ENCODE data around the gene RAB3IL1. TPM values are rescaled to one million over a fixed set of nuclear protein-coding genes. Genes with fewer than 3 reads are reported as not detected.

The RAB3IL1 gene
- total RNA-seq, 1 experiment from 2014 or later, result 18.1 TPM

DNA sequence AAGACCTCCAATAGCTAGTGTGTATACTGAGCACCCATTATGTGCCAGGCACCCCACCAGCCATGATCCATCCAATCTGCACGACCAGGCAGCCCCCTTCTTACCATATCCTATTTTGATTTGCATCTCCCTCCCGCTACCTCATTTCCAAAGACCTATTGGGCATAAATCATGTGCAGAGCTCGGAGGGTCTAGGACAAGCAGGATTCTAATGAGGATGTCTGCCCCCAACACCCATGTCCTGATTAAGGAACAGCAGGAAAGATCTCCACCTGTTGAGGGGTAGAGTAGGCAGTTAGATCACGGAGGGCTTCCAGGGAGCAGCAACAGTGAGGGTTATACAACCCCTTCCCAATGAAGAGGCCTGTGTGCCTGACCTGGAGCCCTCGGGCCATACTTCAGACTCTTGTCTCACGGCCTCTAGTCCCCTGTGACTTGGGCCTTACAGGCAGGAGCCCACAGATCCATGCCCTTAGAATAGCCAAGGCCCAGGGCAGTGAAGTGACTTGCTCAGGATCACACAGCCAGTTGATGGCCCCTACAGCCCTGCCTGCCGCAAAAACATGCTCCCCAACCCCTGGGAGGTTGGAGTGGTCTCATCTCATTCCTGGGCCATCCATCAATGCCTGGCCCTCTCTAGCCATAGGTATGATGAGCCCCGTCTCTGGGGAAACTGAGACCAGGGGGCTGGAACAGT lies 3.5 kb downstream of the RAB3IL1 start (continued):
- TF ChIP-seq CBX3 (IDR thresholded peaks at IDR 0.05; ENCODE audit: low read depth) (no peak), EGR1 (IDR thresholded peaks at IDR 0.05; ENCODE audit: low read depth) (no peak), YY1 (IDR thresholded peaks at IDR 0.05; ENCODE audit: extremely low read depth, insufficient replicate concordance, low read depth, low read length) (no peak)
- TF ChIP-seq, protein P1, sequence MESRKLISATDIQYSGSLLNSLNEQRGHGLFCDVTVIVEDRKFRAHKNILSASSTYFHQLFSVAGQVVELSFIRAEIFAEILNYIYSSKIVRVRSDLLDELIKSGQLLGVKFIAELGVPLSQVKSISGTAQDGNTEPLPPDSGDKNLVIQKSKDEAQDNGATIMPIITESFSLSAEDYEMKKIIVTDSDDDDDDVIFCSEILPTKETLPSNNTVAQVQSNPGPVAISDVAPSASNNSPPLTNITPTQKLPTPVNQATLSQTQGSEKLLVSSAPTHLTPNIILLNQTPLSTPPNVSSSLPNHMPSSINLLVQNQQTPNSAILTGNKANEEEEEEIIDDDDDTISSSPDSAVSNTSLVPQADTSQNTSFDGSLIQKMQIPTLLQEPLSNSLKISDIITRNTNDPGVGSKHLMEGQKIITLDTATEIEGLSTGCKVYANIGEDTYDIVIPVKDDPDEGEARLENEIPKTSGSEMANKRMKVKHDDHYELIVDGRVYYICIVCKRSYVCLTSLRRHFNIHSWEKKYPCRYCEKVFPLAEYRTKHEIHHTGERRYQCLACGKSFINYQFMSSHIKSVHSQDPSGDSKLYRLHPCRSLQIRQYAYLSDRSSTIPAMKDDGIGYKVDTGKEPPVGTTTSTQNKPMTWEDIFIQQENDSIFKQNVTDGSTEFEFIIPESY (IDR thresholded peaks at IDR 0.05; ENCODE audit: extremely low read depth, insufficient replicate concordance, low read length), result no peak

DNA sequence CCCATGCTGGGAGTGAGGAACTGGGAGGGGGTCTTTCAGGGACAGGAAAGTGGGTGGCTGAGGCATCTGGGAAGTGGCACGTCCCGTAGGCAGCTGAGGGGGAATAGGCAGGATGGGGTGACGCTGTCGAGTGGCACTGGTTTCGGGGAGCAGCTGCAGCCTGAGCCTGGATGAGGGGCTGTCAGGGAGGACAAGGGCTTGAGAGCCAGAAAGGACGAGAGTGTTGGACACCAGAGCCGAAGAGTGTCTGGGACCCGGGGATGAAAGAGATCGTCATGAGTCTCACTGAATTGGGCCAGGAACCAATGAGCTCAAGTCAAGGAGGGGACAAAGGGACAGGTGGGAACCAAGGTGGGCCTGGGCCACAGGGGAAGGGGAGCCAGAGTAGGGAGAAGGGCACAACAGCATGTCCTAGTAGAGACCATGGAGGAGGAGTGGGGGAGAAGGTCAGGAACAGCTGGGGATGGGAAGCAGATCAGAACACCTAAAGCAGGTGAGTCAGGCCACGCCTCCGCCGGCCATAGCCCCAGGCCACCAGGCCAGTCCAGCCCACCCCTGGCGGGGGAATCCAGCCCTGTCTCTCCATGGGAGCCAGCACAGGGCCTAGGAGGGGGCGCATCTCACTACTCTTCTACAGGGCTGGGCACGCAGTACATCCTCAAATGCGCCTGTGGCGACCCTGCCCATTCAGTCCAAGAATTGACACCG lies 4.2 kb downstream of the RAB3IL1 start:
- TF ChIP-seq EZH2phosphoT487 (IDR thresholded peaks at IDR 0.05; ENCODE audit: borderline replicate concordance) (no peak), CBX3 (IDR thresholded peaks at IDR 0.05; ENCODE audit: low read depth) (no peak), ELF1 (IDR thresholded peaks at IDR 0.05; ENCODE audit: borderline replicate concordance, low read depth) (no peak), RAD21 (IDR thresholded peaks at IDR 0.05; ENCODE audit: low read depth) (no peak), TCF7L2 (IDR thresholded peaks at IDR 0.05; ENCODE audit: borderline replicate concordance, extremely low read depth, insufficient read depth, insufficient read length) (no peak), FOSL1 (IDR thresholded peaks at IDR 0.05; ENCODE audit: low read depth) (no peak), SRF (IDR thresholded peaks at IDR 0.05; ENCODE audit: low read depth) (no peak), EZH2 (IDR thresholded peaks at IDR 0.05) (no peak), CEBPB (IDR thresholded peaks at IDR 0.05; ENCODE audit: low read depth) (no peak)
- TF ChIP-seq, protein P1 (IDR thresholded peaks at IDR 0.05; ENCODE audit: extremely low read depth, insufficient replicate concordance, low read length), result no peak
- TF ChIP-seq, protein P2, sequence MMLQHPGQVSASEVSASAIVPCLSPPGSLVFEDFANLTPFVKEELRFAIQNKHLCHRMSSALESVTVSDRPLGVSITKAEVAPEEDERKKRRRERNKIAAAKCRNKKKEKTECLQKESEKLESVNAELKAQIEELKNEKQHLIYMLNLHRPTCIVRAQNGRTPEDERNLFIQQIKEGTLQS (IDR thresholded peaks at IDR 0.05), result no peak
- TF ChIP-seq, protein P3, sequence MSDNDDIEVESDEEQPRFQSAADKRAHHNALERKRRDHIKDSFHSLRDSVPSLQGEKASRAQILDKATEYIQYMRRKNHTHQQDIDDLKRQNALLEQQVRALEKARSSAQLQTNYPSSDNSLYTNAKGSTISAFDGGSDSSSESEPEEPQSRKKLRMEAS (IDR thresholded peaks at IDR 0.05), result no peak
- no peaks in the 10 kb centered on the region for H3K9me2 ChIP-seq (ENCODE audit: insufficient read depth)
- H3K4me1 ChIP-seq (ENCODE audit: control insufficient read depth in 1 of 2, insufficient read depth in 2 of 2, low read length in 2 of 2), result peaks cover 5 to 14% of the 10 kb centered on the region in 2 experiments; a peak in 3 of 4 replicates
- H3K36me3 ChIP-seq (ENCODE audit: control insufficient read depth in 1 of 2, insufficient read depth in 2 of 2, low read length in 2 of 2), result no peaks in the 10 kb centered on the region
- no peaks in the 10 kb centered on the region for H3K79me2 ChIP-seq (ENCODE audit: insufficient read depth, low read length)
- intact Hi-C loops (cut with micrococcal nuclease), result no loop called here
- no peaks in the 10 kb centered on the region for H3K27me3 ChIP-seq (ENCODE audit: insufficient read depth, low read length)
- H3K27ac ChIP-seq (ENCODE audit: low read depth, low read length), result no peak overlapping the region
- H2AFZ ChIP-seq (ENCODE audit: low read depth, low read length, poor library complexity, severe bottlenecking), result no peak overlapping the region
- H3K9ac ChIP-seq (ENCODE audit: low read length), result no peak overlapping the region
- H3K9me3 ChIP-seq (ENCODE audit: control insufficient read depth in 1 of 2, insufficient read depth in 1 of 2, low read depth in 1 of 2, low read length in 2 of 2), result no peaks in the 10 kb centered on the region
- H3K4me3 ChIP-seq (replicated peaks in 1 of 2; ENCODE audit: low read depth in 1 of 2, low read length in 2 of 2), result no peak overlapping the region
- DNase-seq (ENCODE audit: low read depth, low spot score) (no peak), ATAC-seq (no peak)
- BruUV-seq (replicated peaks), result no TSS peak
- no peaks in the 10 kb centered on the region for H4K20me1 ChIP-seq (ENCODE audit: insufficient read depth)
- no peak overlapping the region for H3K4me2 ChIP-seq (ENCODE audit: low read length)
- CTCF ChIA-PET, result no interaction called here
- RAD21 ChIA-PET (ENCODE audit: low non-redundant PET in 1 of 2, low total read pairs in 2 of 2, uncharacterized antibody in 2 of 2, unreplicated experiment in 2 of 2), result no interaction called here
- POLR2A ChIA-PET, result no interaction called here

Measured in HCT116 (cell line).